H1 (cell line): Measurements from ENCODE around the gene MANBA. TPM values are rescaled to one million over a fixed set of nuclear protein-coding genes. Genes with fewer than 3 reads are reported as not detected.
A peak's percentile ranks its signal among the peaks of the same experiment; 100 is the strongest.

Experiments
- CHD1 ChIP-seq: IDR thresholded peaks from 2 replicates; pipeline ENCODE4 v1.6.1; 2012; ENCODE audit warnings: low read depth, low read length, improper control_type of control experiment
- CHD2 ChIP-seq: IDR thresholded peaks from 2 replicates; pipeline ENCODE4 v1.6.1; 2012; ENCODE audit warnings: low read length, improper control_type of control experiment
- EP300 ChIP-seq, 2 experiments: IDR thresholded peaks; 1 replicate in 1 of 2; 2 replicates in 1 of 2; pipeline ENCODE4 v1.6.1; 2011 to 2012; ENCODE audit warnings: low read depth in 2 of 2, low read length in 2 of 2, mild to moderate bottlenecking in 2 of 2, borderline replicate concordance in 1 of 2, inconsistent platforms in 1 of 2, moderate library complexity in 1 of 2
- GABPA ChIP-seq: IDR thresholded peaks from 2 replicates; pipeline ENCODE4 v1.6.1; 2011; ENCODE audit warnings: mild to moderate bottlenecking, low read length, moderate library complexity, borderline replicate concordance; ENCODE audit not compliant: insufficient read depth
- HDAC6 ChIP-seq: IDR thresholded peaks from one replicate; pipeline ENCODE4 v1.7.1; 2012; ENCODE audit warnings: low read depth, mild to moderate bottlenecking, inconsistent platforms, low read length, moderate library complexity
- JUN ChIP-seq: IDR thresholded peaks from 2 replicates; pipeline ENCODE4 v1.6.1; 2011; ENCODE audit warnings: low read depth, mild to moderate bottlenecking, improper control_type of control experiment, low read length
- POLR2AphosphoS5 ChIP-seq: IDR thresholded peaks from 2 replicates; pipeline ENCODE4 v1.6.1; 2011; ENCODE audit warnings: low read depth, low read length
- RNF2 ChIP-seq: fragments of 200-900, 300-1000 bp; sonication (generic); IDR thresholded peaks from 2 replicates; pipeline ENCODE4 v1.7.1; 2016; ENCODE audit warnings: borderline replicate concordance, low read depth, mild to moderate bottlenecking, antibody characterized with exemption, low read length; ENCODE audit not compliant: poor library complexity, severe bottlenecking; ENCODE audit errors: missing control alignments
- SAP30 ChIP-seq: fragments of 300-600 bp; sonication (generic); IDR thresholded peaks from 2 replicates; pipeline ENCODE4 v1.7.1; 2012; ENCODE audit warnings: low read length, moderate library complexity, mild to moderate bottlenecking, inconsistent platforms; ENCODE audit not compliant: insufficient read depth, insufficient replicate concordance
- SIN3A ChIP-seq, 2 experiments: IDR thresholded peaks in 1 of 2; conservative IDR thresholded peaks in 1 of 2; 2 replicates each; pipeline ENCODE4 v1.6.1; 2011 to 2012; ENCODE audit warnings: low read length in 2 of 2, improper control_type of control experiment in 1 of 2, low read depth in 1 of 2, mild to moderate bottlenecking in 1 of 2
- SIRT6 ChIP-seq: IDR thresholded peaks from one replicate; pipeline ENCODE4 v1.7.1; 2012; ENCODE audit warnings: low read length, inconsistent platforms
- ZNF274 ChIP-seq: IDR thresholded peaks from 2 replicates; pipeline ENCODE4 v1.7.0; 2012; ENCODE audit warnings: low read length, borderline replicate concordance; ENCODE audit errors: extremely low read depth
- polyA plus RNA-seq, 7 experiments: library from polyadenylated mRNA; depleted of rRNA in 3 of 7; stranded (reverse) in 5 of 7; unstranded in 2 of 7; fragments of >200 nt in 5 of 7; fragments of 200-250 nt in 2 of 7; gene quantifications; 1 replicate in 5 of 7; 2 replicates in 1 of 7; 4 replicates in 1 of 7; pipeline versions ENCODE4 v1.2.1 to v1.2.3, GENCODE V29; 2011 to 2013; ENCODE audit warnings: missing spikeins in 2 of 7, mixed read lengths in 2 of 7
- total RNA-seq: library from RNA; stranded (reverse); fragmentation: NEBNext Ultra II Directional; extraction: Animal tissue kit (Norgen Biotek cat#: 25700); gene quantifications from 2 replicates; pipeline ENCODE4 v1.2.1, GENCODE V29; 2021

Gene MANBA
- total and polyA plus RNA-seq, 2 of the 8 experiments (the other 6 are each of a cell fraction or from before 2014, with no cell fraction given), result 22.9 to 27.8 TPM

DNA sequence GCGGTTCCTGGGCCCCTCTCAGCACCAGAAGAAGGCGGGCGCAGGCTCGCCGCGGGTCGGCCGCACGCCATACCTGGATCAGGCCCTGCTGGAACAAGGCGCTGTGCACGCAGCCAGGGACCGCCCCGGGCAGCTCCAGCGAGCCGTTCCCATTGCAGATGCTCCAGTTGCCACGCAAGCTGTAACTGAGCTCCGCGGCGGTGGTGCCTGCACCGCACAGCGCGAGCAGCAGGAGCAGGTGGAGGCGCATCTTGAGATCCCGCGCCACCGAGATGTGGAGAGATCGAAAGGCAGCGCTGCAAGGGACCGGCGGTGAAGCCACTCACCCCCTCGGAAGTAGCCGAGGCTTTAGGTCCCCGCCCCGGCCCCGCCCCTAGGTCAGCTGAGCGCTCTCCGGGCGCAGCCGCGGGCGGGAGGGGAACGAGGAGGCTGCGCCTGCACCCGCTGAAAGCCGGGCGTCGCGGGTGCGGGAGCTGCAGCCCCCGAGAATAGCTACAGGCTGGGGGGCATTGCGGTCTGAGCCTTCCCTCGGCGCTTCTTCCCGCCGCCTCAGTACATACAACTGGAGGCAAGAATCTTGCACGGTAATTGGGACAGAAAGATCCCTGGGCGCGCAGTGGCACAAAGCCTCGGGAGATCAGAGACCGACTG, at the start of gene MANBA (continued):
- TF ChIP-seq SIN3A (conservative IDR thresholded peaks at IDR 0.05 in 1 of 2, IDR thresholded peaks at IDR 0.05 in 1 of 2; ENCODE audit: low read depth in 1 of 2, low read length in 2 of 2) (peak; percentile 48 to 68; a peak in 1 of 4 replicates), GABPA (0 out of 2 replicates have a peak, but pooled peaks have one; percentile 42), CHD1 (no peak), SIRT6 (no peak), JUN (no peak), EP300 (IDR thresholded peaks at IDR 0.05; ENCODE audit: borderline replicate concordance in 1 of 2, low read depth in 2 of 2, low read length in 2 of 2) (no peak), RNF2 (no peak), POLR2AphosphoS5 (peak; percentile 53; the same call in 1 of the 2 replicates), ZNF274 (no peak), SAP30 (no peak), CHD2 (peak; percentile 6; the same call in 1 of the 2 replicates), HDAC6 (no peak)
